GM21360 (cell line): ENCODE data around the gene PZP.

Experiments
- ATAC-seq: cut with Tn5 transposase; IDR thresholded peaks from one replicate; pipeline ENCODE4 v1.9.1; 2021; ENCODE audit warnings: mild to moderate bottlenecking, moderate library complexity; ENCODE audit not compliant: unreplicated experiment

Gene PZP

DNA sequence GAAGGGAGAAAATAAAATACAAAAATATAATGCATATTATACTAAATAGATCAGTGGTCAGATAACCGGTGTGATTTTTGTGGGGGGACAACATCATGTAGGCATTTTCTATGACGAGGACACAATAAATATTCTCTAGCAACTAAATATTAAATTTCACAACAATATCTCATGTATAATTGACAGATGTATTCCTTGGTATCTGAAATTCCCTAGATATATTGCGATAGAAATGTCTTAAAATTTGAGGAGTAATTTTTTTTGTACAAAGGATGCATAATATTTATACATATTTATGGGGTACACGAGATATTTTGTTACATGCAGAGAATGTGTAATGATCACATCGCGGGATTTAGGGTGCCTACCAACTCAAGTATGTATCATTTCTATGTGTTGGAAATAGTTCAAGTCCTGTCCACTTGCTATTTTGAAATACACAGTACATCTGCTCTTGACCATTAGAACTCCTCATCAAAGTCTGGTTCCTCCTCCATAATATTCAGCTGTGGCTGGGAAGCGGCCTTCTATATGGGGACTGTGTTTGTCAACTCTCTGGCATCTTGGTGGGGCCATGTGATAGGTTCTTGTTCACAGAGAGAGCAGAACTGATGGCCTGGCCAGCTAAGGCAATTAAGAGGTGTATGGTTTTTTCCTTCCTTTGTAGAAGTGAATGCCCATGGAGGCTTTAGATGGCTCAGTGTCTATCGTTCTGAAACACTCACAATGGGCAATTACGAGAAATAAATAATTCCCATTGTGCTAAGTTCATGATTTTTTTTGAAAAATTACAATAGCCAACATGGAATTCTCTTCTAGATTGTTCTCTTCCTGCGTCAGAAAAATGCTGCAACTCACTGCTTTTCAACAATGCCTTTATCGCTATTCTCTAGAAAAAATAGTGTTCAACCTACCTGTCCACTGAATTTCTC is 101.3 kb downstream of the PZP start:
- no peak for ATAC-seq

DNA sequence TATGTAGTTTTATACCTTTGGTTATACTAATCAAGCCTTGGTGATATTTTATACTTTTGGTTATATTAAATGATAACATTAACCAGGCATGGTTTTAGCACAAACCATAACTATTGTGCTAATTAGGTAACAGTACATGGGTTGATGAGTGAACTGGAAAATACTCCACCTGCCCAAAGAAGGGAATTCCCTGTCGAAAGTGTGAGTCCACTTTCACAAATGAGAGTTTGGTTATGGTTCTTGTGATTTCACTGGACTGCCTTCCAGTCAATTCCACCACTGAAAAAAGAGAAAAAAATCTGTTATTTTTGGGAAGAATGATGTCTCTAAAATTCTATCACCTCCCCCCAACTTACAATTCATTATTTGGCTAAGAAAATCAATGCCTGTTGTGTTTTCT is 102.1 kb downstream of the PZP start:
- no peak for ATAC-seq

GRCh38 chr12:9104767-9105423 is 103.3 kb downstream of the PZP start:
- ATAC-seq: no peak

GRCh38 chr12:9104087-9104486 is 104.1 kb downstream of the PZP start:
- ATAC-seq: no peak

GRCh38 chr12:9103050-9103849 is 104.9 kb downstream of the PZP start:
- ATAC-seq: no peak

- no peak for ATAC-seq
Measured at GRCh38 chr12:9101018-9101687, 107.0 kb downstream of the PZP start.

DNA sequence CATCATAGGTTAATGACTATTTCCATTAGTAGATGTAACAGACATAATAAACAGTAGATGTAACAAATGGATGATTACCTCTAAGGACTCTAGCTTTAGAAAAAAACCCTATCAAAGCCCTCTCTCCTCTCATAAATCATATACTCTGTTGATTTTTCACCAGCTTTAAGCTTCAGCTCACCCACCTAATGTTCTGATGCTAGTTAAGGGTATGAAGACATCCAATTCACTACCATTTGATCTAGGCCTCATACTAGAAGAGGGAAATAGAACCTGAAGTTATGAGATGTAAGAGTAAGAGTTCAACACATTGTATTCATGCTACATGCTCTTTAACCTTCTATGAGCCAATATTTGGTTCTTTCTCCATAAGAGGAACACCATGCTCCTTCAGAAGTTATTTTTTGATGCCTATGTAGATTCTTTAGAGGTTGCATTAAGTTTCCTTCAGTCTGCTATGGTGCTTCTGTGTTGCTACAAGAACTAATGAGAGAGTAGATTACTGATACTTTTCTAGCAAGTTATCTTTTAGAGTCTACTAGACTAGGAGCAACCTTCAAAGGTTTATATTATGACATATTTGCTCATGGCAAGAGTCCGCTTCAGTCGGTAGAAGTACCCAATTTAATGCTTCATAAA is 108.5 kb downstream of the PZP start:
- ATAC-seq: no peak
